Stimulated activated naive CD4-positive, alpha-beta T cell treated with Interleukin-2 at 50 U/mL for 16 hours (primary cell): Measurements from ENCODE around the gene ZNRF4.

Experiments
- DNase-seq: peaks from one replicate; lab custom pipeline; 2025; lab: John Stamatoyannopoulos, UW

Gene ZNRF4

GRCh38 chr19:5504114-5504513, 48.9 kb downstream of the ZNRF4 start:
- no peak for DNase-seq
